Measurements from ENCODE around the gene CPLX1.

The CPLX1 gene

GRCh38 chr4:821631-822030 lies 4.3 kb downstream of the CPLX1 start:
- no peak for TF ChIP-seq YY1 (IDR thresholded peaks at IDR 0.05; ENCODE audit: low read depth)

GRCh38 chr4:821181-821591 lies 4.7 kb downstream of the CPLX1 start:
- TF ChIP-seq EGR1 (IDR thresholded peaks at IDR 0.05) = no peak
- no peak for TF ChIP-seq TEAD4 (IDR thresholded peaks at IDR 0.05)
- TF ChIP-seq TCF12 (IDR thresholded peaks at IDR 0.05; ENCODE audit: low read depth) = no peak
- no peak for TF ChIP-seq TAF1 (IDR thresholded peaks at IDR 0.05; ENCODE audit: low read depth)
- TF ChIP-seq RAD21 (IDR thresholded peaks at IDR 0.05; ENCODE audit: low read depth) = no peak
- TF ChIP-seq NFIC (IDR thresholded peaks at IDR 0.05) = no peak
- TF ChIP-seq, protein P1, sequence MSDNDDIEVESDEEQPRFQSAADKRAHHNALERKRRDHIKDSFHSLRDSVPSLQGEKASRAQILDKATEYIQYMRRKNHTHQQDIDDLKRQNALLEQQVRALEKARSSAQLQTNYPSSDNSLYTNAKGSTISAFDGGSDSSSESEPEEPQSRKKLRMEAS (IDR thresholded peaks at IDR 0.05) = no peak
- TF ChIP-seq, protein P2, sequence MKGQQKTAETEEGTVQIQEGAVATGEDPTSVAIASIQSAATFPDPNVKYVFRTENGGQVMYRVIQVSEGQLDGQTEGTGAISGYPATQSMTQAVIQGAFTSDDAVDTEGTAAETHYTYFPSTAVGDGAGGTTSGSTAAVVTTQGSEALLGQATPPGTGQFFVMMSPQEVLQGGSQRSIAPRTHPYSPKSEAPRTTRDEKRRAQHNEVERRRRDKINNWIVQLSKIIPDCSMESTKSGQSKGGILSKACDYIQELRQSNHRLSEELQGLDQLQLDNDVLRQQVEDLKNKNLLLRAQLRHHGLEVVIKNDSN (IDR thresholded peaks at IDR 0.05) = no peak
- TF ChIP-seq, protein P3, sequence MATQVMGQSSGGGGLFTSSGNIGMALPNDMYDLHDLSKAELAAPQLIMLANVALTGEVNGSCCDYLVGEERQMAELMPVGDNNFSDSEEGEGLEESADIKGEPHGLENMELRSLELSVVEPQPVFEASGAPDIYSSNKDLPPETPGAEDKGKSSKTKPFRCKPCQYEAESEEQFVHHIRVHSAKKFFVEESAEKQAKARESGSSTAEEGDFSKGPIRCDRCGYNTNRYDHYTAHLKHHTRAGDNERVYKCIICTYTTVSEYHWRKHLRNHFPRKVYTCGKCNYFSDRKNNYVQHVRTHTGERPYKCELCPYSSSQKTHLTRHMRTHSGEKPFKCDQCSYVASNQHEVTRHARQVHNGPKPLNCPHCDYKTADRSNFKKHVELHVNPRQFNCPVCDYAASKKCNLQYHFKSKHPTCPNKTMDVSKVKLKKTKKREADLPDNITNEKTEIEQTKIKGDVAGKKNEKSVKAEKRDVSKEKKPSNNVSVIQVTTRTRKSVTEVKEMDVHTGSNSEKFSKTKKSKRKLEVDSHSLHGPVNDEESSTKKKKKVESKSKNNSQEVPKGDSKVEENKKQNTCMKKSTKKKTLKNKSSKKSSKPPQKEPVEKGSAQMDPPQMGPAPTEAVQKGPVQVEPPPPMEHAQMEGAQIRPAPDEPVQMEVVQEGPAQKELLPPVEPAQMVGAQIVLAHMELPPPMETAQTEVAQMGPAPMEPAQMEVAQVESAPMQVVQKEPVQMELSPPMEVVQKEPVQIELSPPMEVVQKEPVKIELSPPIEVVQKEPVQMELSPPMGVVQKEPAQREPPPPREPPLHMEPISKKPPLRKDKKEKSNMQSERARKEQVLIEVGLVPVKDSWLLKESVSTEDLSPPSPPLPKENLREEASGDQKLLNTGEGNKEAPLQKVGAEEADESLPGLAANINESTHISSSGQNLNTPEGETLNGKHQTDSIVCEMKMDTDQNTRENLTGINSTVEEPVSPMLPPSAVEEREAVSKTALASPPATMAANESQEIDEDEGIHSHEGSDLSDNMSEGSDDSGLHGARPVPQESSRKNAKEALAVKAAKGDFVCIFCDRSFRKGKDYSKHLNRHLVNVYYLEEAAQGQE (IDR thresholded peaks at IDR 0.05; ENCODE audit: low read depth) = no peak
- no peak for TF ChIP-seq CEBPB (IDR thresholded peaks at IDR 0.05)
- no peak for TF ChIP-seq FOXM1 (IDR thresholded peaks at IDR 0.05; ENCODE audit: borderline replicate concordance, low read depth)
- TF ChIP-seq EP300 (IDR thresholded peaks at IDR 0.05; ENCODE audit: borderline replicate concordance) = no peak
- TF ChIP-seq ZBTB7A (IDR thresholded peaks at IDR 0.05; ENCODE audit: low read depth) = no peak

GRCh38 chr4:820230-821172 lies 5.4 kb downstream of the CPLX1 start:
- TF ChIP-seq NFIC (IDR thresholded peaks at IDR 0.05) = no peak
- no peak for TF ChIP-seq ZBTB7A (IDR thresholded peaks at IDR 0.05; ENCODE audit: low read depth)
- TF ChIP-seq, protein P2 (IDR thresholded peaks at IDR 0.05) = no peak
- no peak for TF ChIP-seq YY1 (IDR thresholded peaks at IDR 0.05; ENCODE audit: low read depth)
- no peak for TF ChIP-seq CEBPB (IDR thresholded peaks at IDR 0.05)
- no peak for TF ChIP-seq EP300 (IDR thresholded peaks at IDR 0.05; ENCODE audit: borderline replicate concordance)
- no peak for TF ChIP-seq TCF12 (IDR thresholded peaks at IDR 0.05; ENCODE audit: low read depth)
- TF ChIP-seq, protein P1 (IDR thresholded peaks at IDR 0.05) = no peak
- TF ChIP-seq, protein P3 (IDR thresholded peaks at IDR 0.05; ENCODE audit: low read depth) = no peak
- TF ChIP-seq TAF1 (IDR thresholded peaks at IDR 0.05; ENCODE audit: low read depth) = no peak
- TF ChIP-seq TEAD4 (IDR thresholded peaks at IDR 0.05) = no peak

DNA sequence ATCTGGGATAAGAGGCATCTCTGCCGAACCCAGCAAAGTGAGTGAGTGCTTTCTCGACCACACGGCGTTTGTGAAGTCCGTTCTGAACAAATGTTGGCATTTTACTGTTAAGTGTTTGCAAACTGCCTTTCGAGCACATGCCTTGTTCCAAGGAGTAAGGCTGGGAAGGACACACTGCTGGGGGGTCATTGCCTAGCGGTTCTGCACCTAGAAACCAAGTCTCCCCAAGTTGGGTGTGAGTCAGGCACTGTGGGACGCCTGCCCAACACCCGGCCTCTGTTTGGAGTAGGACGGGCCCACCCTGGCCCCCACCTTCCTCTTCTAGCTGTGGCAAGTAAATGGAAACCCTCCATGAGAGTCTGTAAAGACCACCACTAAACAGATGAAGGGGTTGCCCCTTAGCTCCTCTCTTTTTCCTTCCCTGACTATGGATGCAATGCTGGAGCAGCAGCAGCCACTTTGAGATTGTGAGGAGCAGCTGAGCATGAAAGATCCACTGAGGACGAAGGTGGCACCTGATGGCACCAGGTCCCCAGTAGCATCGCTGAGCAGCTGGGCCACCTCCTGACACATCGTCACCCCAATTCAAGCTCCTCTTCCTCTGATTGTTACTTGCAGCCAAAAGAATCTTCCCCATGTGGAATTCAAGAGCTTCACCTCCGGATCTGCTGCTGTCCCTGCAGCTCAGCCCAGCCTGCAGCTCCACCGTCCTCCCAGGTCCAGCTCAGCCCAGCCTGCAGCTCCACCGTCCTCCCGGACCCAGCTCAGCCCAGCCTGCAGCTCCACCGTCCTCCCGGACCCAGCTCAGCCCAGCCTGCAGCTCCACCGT lies 6.3 kb downstream of the CPLX1 start:
- TF ChIP-seq CREB1 (IDR thresholded peaks at IDR 0.05; ENCODE audit: low read depth) (no peak), EP300 (IDR thresholded peaks at IDR 0.05; ENCODE audit: borderline replicate concordance) (no peak)

- no peak for TF ChIP-seq CREB1 (IDR thresholded peaks at IDR 0.05; ENCODE audit: low read depth)
- TF ChIP-seq RAD21 (IDR thresholded peaks at IDR 0.05; ENCODE audit: low read depth) = no peak
- no peak for TF ChIP-seq EGR1 (IDR thresholded peaks at IDR 0.05)
- TF ChIP-seq CEBPB (IDR thresholded peaks at IDR 0.05) = no peak
- TF ChIP-seq EP300 (IDR thresholded peaks at IDR 0.05; ENCODE audit: borderline replicate concordance) = no peak
- TF ChIP-seq ZBTB7A (IDR thresholded peaks at IDR 0.05; ENCODE audit: low read depth) = no peak
- TF ChIP-seq FOXM1 (IDR thresholded peaks at IDR 0.05; ENCODE audit: borderline replicate concordance, low read depth) = no peak
Observed at GRCh38 chr4:818106-818921, 7.6 kb downstream of the CPLX1 start.

All from Ishikawa (cell line).